GM12891 (cell line): Measurements from ENCODE around the gene NEDD4L.

ENCODE experiments used
- PAX5 ChIP-seq: IDR thresholded peaks from 2 replicates; pipeline ENCODE4 v1.6.1; 2011; ENCODE audit warnings: low read length, moderate library complexity, mild to moderate bottlenecking; ENCODE audit not compliant: insufficient read depth, severe bottlenecking
- POLR2AphosphoS5 ChIP-seq: IDR thresholded peaks from 2 replicates; pipeline ENCODE4 v1.6.1; 2011; ENCODE audit warnings: low read depth, low read length, control low read depth

DNA sequence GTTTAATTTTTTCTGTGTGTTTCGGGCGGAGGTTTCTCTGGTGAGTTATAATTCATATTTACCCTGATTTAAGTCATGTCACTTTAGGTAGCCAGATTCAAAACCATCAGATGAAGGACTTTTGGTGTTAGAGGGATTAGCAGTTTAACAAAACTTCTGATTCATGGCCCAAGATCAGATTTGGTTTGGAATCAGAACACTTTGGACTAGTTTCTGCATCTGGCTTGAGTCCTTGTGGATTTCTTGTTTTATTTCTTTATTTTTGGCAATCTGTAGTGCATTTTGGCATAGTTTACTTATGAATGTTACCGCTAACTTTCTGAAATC is 3.5 kb downstream of the NEDD4L start:
- TF ChIP-seq POLR2AphosphoS5, result no peak
- TF ChIP-seq PAX5, result no peak
